Activated naive CD4-positive, alpha-beta T cell treated with anti-CD3 and anti-CD28 coated beads for 36 hours (primary cell): ENCODE data around the gene DIO3. TPM values are rescaled to one million over a fixed set of nuclear protein-coding genes. Genes with fewer than 3 reads are reported as not detected.
"Not testable (repeated sequence)": the region's sequence is repeated elsewhere in the genome, so short reads cannot be mapped to it uniquely, and the experiment has no call there.

Experiments
- CTCF ChIA-PET: fragments of 350-600 bp; sonication (Branson Sonifier 250); formaldehyde crosslinking; loops from one replicate; lab custom pipeline; 2021; ENCODE audit warnings: antibody characterized with exemption; lab: Charles Lee
- DNase-seq: peaks from one replicate; pipeline ENCODE4 v3.0.0-alpha.2; 2020
- H3K27ac Mint-ChIP-seq: one replicate; pipeline ENCODE4 v1.8.0; 2021; ENCODE audit warnings: mild to moderate bottlenecking, mixed read lengths
- H3K27me3 Mint-ChIP-seq: one replicate; pipeline ENCODE4 v1.8.0; 2021; ENCODE audit warnings: low read depth, mixed read lengths
- H3K36me3 Mint-ChIP-seq: one replicate; pipeline ENCODE4 v1.8.0; 2021; ENCODE audit warnings: low read depth, mixed read lengths
- H3K4me1 Mint-ChIP-seq: one replicate; pipeline ENCODE4 v1.8.0; 2021; ENCODE audit warnings: low read depth, mixed read lengths
- H3K4me3 Mint-ChIP-seq: one replicate; pipeline ENCODE4 v1.8.0; 2021; ENCODE audit warnings: mild to moderate bottlenecking, moderate library complexity, mixed read lengths
- H3K9me3 Mint-ChIP-seq: one replicate; pipeline ENCODE4 v1.8.0; 2021; ENCODE audit warnings: mixed read lengths
- intact Hi-C: fragments of 100-400 bp; cut with micrococcal nuclease; formaldehyde crosslinking; loops from one replicate; pipeline ENCODE4 v1.15.1; 2023
- total RNA-seq, 2 experiments: library from RNA; stranded (reverse); gene quantifications; one replicate each; pipeline ENCODE4 v1.2.3, GENCODE V29; 2021

DIO3 gene
- total RNA-seq, 2 experiments from 2014 or later: not detected

GRCh38 chr14:101547107-101547738 lies 14.1 kb upstream of the DIO3 start:
- H3K27ac Mint-ChIP-seq: no peak overlapping the region
- no peaks in the 10 kb centered on the region for H3K4me1 Mint-ChIP-seq
- CTCF ChIA-PET: no interaction called here
- no peak for DNase-seq
- peaks cover 8% of the 10 kb centered on the region for H3K9me3 Mint-ChIP-seq
- H3K27me3 Mint-ChIP-seq: peaks cover 1% of the 10 kb centered on the region
- H3K4me3 Mint-ChIP-seq: no peak overlapping the region
- H3K36me3 Mint-ChIP-seq: no peaks in the 10 kb centered on the region
- intact Hi-C loops: no loop called here

- H3K36me3 Mint-ChIP-seq: no peaks in the 10 kb centered on the region
Observed at GRCh38 chr14:101547961-101548669, 13.2 kb upstream of the DIO3 start.

GRCh38 chr14:101548710-101549109 lies 12.6 kb upstream of the DIO3 start:
- Mint-ChIP-seq H3K9me3 (peaks cover 7% of the 10 kb centered on the region), H3K27ac (no peak overlapping the region), H3K4me3 (no peak overlapping the region), H3K4me1 (no peaks in the 10 kb centered on the region), H3K36me3 (no peaks in the 10 kb centered on the region), H3K27me3 (peaks cover 1% of the 10 kb centered on the region)
- no peak for DNase-seq
- CTCF ChIA-PET: no interaction called here
- intact Hi-C loops: no loop called here

More at GRCh38 chr14:101547961-101548669, 13.2 kb upstream of the DIO3 start:
- Mint-ChIP-seq H3K4me3 (no peak overlapping the region), H3K9me3 (peaks cover 8% of the 10 kb centered on the region), H3K4me1 (no peaks in the 10 kb centered on the region), H3K27ac (no peak overlapping the region), H3K27me3 (peaks cover 1% of the 10 kb centered on the region)
- intact Hi-C loops: no loop called here
- DNase-seq: no peak
- CTCF ChIA-PET: no interaction called here

GRCh38 chr14:101549154-101549553 lies 12.1 kb upstream of the DIO3 start:
- Mint-ChIP-seq H3K27me3 (peaks cover 1% of the 10 kb centered on the region), H3K4me1 (no peaks in the 10 kb centered on the region), H3K4me3 (no peak overlapping the region), H3K36me3 (no peaks in the 10 kb centered on the region), H3K9me3 (peaks cover 4% of the 10 kb centered on the region), H3K27ac (no peak overlapping the region)
- CTCF ChIA-PET: no interaction called here
- intact Hi-C loops: no loop called here
- DNase-seq: no peak

GRCh38 chr14:101550202-101550912 lies 10.9 kb upstream of the DIO3 start:
- H3K9me3 Mint-ChIP-seq, H3K27ac Mint-ChIP-seq, DNase-seq, H3K27me3 Mint-ChIP-seq, H3K4me1 Mint-ChIP-seq, H3K4me3 Mint-ChIP-seq, H3K36me3 Mint-ChIP-seq, intact Hi-C loops, CTCF ChIA-PET: not testable (repeated sequence)

GRCh38 chr14:101551729-101552595 lies 9.3 kb upstream of the DIO3 start:
- no peak overlapping the region for H3K27ac Mint-ChIP-seq

GRCh38 chr14:101552786-101553231 lies 8.5 kb upstream of the DIO3 start:
- CTCF ChIA-PET: no interaction called here
- Mint-ChIP-seq H3K27me3 (peaks cover 4% of the 10 kb centered on the region), H3K4me3 (no peak overlapping the region), H3K4me1 (no peaks in the 10 kb centered on the region), H3K9me3 (no peaks in the 10 kb centered on the region), H3K36me3 (no peaks in the 10 kb centered on the region), H3K27ac (no peak overlapping the region)
- intact Hi-C loops: no loop called here
- no peak for DNase-seq

More at GRCh38 chr14:101551729-101552595, 9.3 kb upstream of the DIO3 start:
- intact Hi-C loops: no loop called here
- CTCF ChIA-PET: no interaction called here
- Mint-ChIP-seq H3K36me3 (no peaks in the 10 kb centered on the region), H3K27me3 (peaks cover under 1% of the 10 kb centered on the region), H3K4me3 (no peak overlapping the region), H3K9me3 (no peaks in the 10 kb centered on the region), H3K4me1 (no peaks in the 10 kb centered on the region)
- no peak for DNase-seq

GRCh38 chr14:101553393-101553792 lies 7.9 kb upstream of the DIO3 start:
- Mint-ChIP-seq H3K27me3 (peaks cover 6% of the 10 kb centered on the region), H3K9me3 (no peaks in the 10 kb centered on the region), H3K36me3 (no peaks in the 10 kb centered on the region), H3K4me3 (no peak overlapping the region), H3K4me1 (no peaks in the 10 kb centered on the region), H3K27ac (no peak overlapping the region)
- CTCF ChIA-PET: no interaction called here
- intact Hi-C loops: no loop called here
- no peak for DNase-seq

- no peaks in the 10 kb centered on the region for H3K9me3 Mint-ChIP-seq
- no peaks in the 10 kb centered on the region for H3K36me3 Mint-ChIP-seq
- no peak for DNase-seq
- CTCF ChIA-PET: no interaction called here
- intact Hi-C loops: no loop called here
- H3K4me3 Mint-ChIP-seq: no peak overlapping the region
- H3K4me1 Mint-ChIP-seq: no peaks in the 10 kb centered on the region
- peaks cover 11% of the 10 kb centered on the region for H3K27me3 Mint-ChIP-seq
- no peak overlapping the region for H3K27ac Mint-ChIP-seq
Observed at GRCh38 chr14:101553931-101554330, 7.4 kb upstream of the DIO3 start.

- H3K27me3 Mint-ChIP-seq: peaks cover 11% of the 10 kb centered on the region
- no peak overlapping the region for H3K4me3 Mint-ChIP-seq
- intact Hi-C loops: no loop called here
- no peak overlapping the region for H3K27ac Mint-ChIP-seq
- DNase-seq: no peak
- no peaks in the 10 kb centered on the region for H3K4me1 Mint-ChIP-seq
- H3K9me3 Mint-ChIP-seq: no peaks in the 10 kb centered on the region
- H3K36me3 Mint-ChIP-seq: no peaks in the 10 kb centered on the region
- CTCF ChIA-PET: no interaction called here
Observed at GRCh38 chr14:101554991-101555668, 6.2 kb upstream of the DIO3 start.

- DNase-seq, H3K4me1 Mint-ChIP-seq, H3K27ac Mint-ChIP-seq, H3K36me3 Mint-ChIP-seq, H3K4me3 Mint-ChIP-seq, H3K9me3 Mint-ChIP-seq, CTCF ChIA-PET, intact Hi-C loops: not testable (repeated sequence)
- H3K27me3 Mint-ChIP-seq: peaks cover 11% of the 10 kb centered on the region
Observed at GRCh38 chr14:101555669-101556043, 5.6 kb upstream of the DIO3 start.

GRCh38 chr14:101556131-101556530 lies 5.2 kb upstream of the DIO3 start:
- Mint-ChIP-seq H3K27ac (no peak overlapping the region), H3K4me3 (no peak overlapping the region), H3K4me1 (no peaks in the 10 kb centered on the region), H3K9me3 (no peaks in the 10 kb centered on the region), H3K27me3 (peaks cover 11% of the 10 kb centered on the region), H3K36me3 (no peaks in the 10 kb centered on the region)
- CTCF ChIA-PET: no interaction called here
- intact Hi-C loops: no loop called here
- DNase-seq: no peak
